Stimulated activated naive CD4-positive, alpha-beta T cell (primary cell): ENCODE measurements around the gene BMP8B.

ENCODE experiments used
- DNase-seq, 6 experiments: peaks; one replicate each; lab custom pipeline; 2025; lab: John Stamatoyannopoulos, UW

Gene BMP8B

GRCh38 chr1:39727221-39727931 is 61.3 kb downstream of the BMP8B start:
- DNase-seq = no peak

GRCh38 chr1:39726600-39726999 is 62.1 kb downstream of the BMP8B start:
- no peak for DNase-seq

- no peak for DNase-seq
These were observed 66.2 kb downstream of the BMP8B start for GRCh38 chr1:39722495-39722894.

GRCh38 chr1:39721664-39722063 is 67.0 kb downstream of the BMP8B start:
- DNase-seq = no peak

GRCh38 chr1:39720094-39720999 is 68.3 kb downstream of the BMP8B start:
- peak in 3 of 6 experiments; percentile 59 to 79 (median 78) for DNase-seq

GRCh38 chr1:39717809-39718208 is 70.9 kb downstream of the BMP8B start:
- no peak for DNase-seq

- DNase-seq = no peak
These were observed 75.1 kb downstream of the BMP8B start for GRCh38 chr1:39713557-39713956.

GRCh38 chr1:39711966-39712340 is 76.7 kb downstream of the BMP8B start:
- no peak for DNase-seq

GRCh38 chr1:39711104-39711965 is 77.3 kb downstream of the BMP8B start:
- DNase-seq = no peak

GRCh38 chr1:39707506-39707905 is 81.2 kb downstream of the BMP8B start:
- no peak for DNase-seq
